ENCODE measurements around the gene KSR1.
A peak's percentile ranks its signal among the peaks of the same experiment; 100 is the strongest.

Gene KSR1

GRCh38 chr17:27540318-27541101 lies 84.3 kb downstream of the KSR1 start:
- H3K27me3 ChIP-seq (ENCODE audit: control insufficient read depth, insufficient read depth, low read length): no peaks in the 10 kb centered on the region
- no peaks in the 10 kb centered on the region for H3K36me3 ChIP-seq (ENCODE audit: control insufficient read depth, insufficient read depth, low read length)
- no peaks in the 10 kb centered on the region for H3K9me3 ChIP-seq (ENCODE audit: control insufficient read depth, insufficient read depth, low read length)
- no peak overlapping the region for H3K9ac ChIP-seq (ENCODE audit: low read depth, low read length)
- H3K4me1 ChIP-seq (ENCODE audit: control insufficient read depth, insufficient read depth, low read length): 0 out of 2 replicates have a peak, but pooled peaks cover 16% of the 10 kb centered on the region
- H3K4me3 ChIP-seq (ENCODE audit: low read depth, low read length): no peak overlapping the region
- H3K27ac ChIP-seq (ENCODE audit: low read depth, low read length): no peak overlapping the region

GRCh38 chr17:27541301-27542023 lies 85.2 kb downstream of the KSR1 start:
- Histone ChIP-seq H3K36me3 (ENCODE audit: control insufficient read depth, insufficient read depth, low read length) (no peaks in the 10 kb centered on the region), H3K4me1 (ENCODE audit: control insufficient read depth, insufficient read depth, low read length) (0 out of 2 replicates have a peak, but pooled peaks cover 9% of the 10 kb centered on the region), H3K9ac (ENCODE audit: low read depth, low read length) (no peak overlapping the region), H3K27me3 (ENCODE audit: control insufficient read depth, insufficient read depth, low read length) (no peaks in the 10 kb centered on the region), H3K27ac (ENCODE audit: low read depth, low read length) (no peak overlapping the region), H3K4me3 (ENCODE audit: low read depth, low read length) (no peak overlapping the region), H3K9me3 (ENCODE audit: control insufficient read depth, insufficient read depth, low read length) (no peaks in the 10 kb centered on the region)

GRCh38 chr17:27542841-27543463 lies 86.7 kb downstream of the KSR1 start:
- Histone ChIP-seq H3K9ac (ENCODE audit: low read depth, low read length) (no peak overlapping the region), H3K27me3 (ENCODE audit: control insufficient read depth, insufficient read depth, low read length) (no peaks in the 10 kb centered on the region), H3K4me3 (ENCODE audit: low read depth, low read length) (no peak overlapping the region), H3K36me3 (ENCODE audit: control insufficient read depth, insufficient read depth, low read length) (no peaks in the 10 kb centered on the region), H3K9me3 (ENCODE audit: control insufficient read depth, insufficient read depth, low read length) (no peaks in the 10 kb centered on the region), H3K4me1 (ENCODE audit: control insufficient read depth, insufficient read depth, low read length) (0 out of 2 replicates have a peak, but pooled peaks cover 9% of the 10 kb centered on the region), H3K27ac (ENCODE audit: low read depth, low read length) (no peak overlapping the region)

- Histone ChIP-seq H3K27me3 (ENCODE audit: control insufficient read depth, insufficient read depth, low read length) (no peaks in the 10 kb centered on the region), H3K27ac (ENCODE audit: low read depth, low read length) (no peak overlapping the region)
These were observed 87.2 kb downstream of the KSR1 start for GRCh38 chr17:27543464-27543856.

GRCh38 chr17:27543958-27544349 lies 87.7 kb downstream of the KSR1 start:
- 0 out of 2 replicates have a peak, but pooled peaks cover 9% of the 10 kb centered on the region for H3K4me1 ChIP-seq (ENCODE audit: control insufficient read depth, insufficient read depth, low read length)
- no peak overlapping the region for H3K9ac ChIP-seq (ENCODE audit: low read depth, low read length)
- H3K4me3 ChIP-seq (ENCODE audit: low read depth, low read length): no peak overlapping the region
- H3K9me3 ChIP-seq (ENCODE audit: control insufficient read depth, insufficient read depth, low read length): no peaks in the 10 kb centered on the region
- H3K27ac ChIP-seq (ENCODE audit: low read depth, low read length): no peak overlapping the region
- no peaks in the 10 kb centered on the region for H3K27me3 ChIP-seq (ENCODE audit: control insufficient read depth, insufficient read depth, low read length)
- H3K36me3 ChIP-seq (ENCODE audit: control insufficient read depth, insufficient read depth, low read length): no peaks in the 10 kb centered on the region

More at GRCh38 chr17:27543464-27543856, 87.2 kb downstream of the KSR1 start:
- Histone ChIP-seq H3K9ac (ENCODE audit: low read depth, low read length) (no peak overlapping the region), H3K4me1 (ENCODE audit: control insufficient read depth, insufficient read depth, low read length) (0 out of 2 replicates have a peak, but pooled peaks cover 9% of the 10 kb centered on the region), H3K4me3 (ENCODE audit: low read depth, low read length) (no peak overlapping the region), H3K36me3 (ENCODE audit: control insufficient read depth, insufficient read depth, low read length) (no peaks in the 10 kb centered on the region), H3K9me3 (ENCODE audit: control insufficient read depth, insufficient read depth, low read length) (no peaks in the 10 kb centered on the region)

- Histone ChIP-seq H3K4me3 (ENCODE audit: low read depth, low read length) (no peak overlapping the region), H3K9ac (ENCODE audit: low read depth, low read length) (no peak overlapping the region), H3K9me3 (ENCODE audit: control insufficient read depth, insufficient read depth, low read length) (no peaks in the 10 kb centered on the region), H3K36me3 (ENCODE audit: control insufficient read depth, insufficient read depth, low read length) (no peaks in the 10 kb centered on the region), H3K27me3 (ENCODE audit: control insufficient read depth, insufficient read depth, low read length) (no peaks in the 10 kb centered on the region), H3K4me1 (ENCODE audit: control insufficient read depth, insufficient read depth, low read length) (0 out of 2 replicates have a peak, but pooled peaks cover 6% of the 10 kb centered on the region), H3K27ac (ENCODE audit: low read depth, low read length) (no peak overlapping the region)
These were observed 88.3 kb downstream of the KSR1 start for GRCh38 chr17:27544350-27545131.

GRCh38 chr17:27545562-27546229 lies 89.4 kb downstream of the KSR1 start:
- peak overlapping the region; percentile 33 for H3K27ac ChIP-seq (ENCODE audit: low read depth, low read length)
- no peaks in the 10 kb centered on the region for H3K36me3 ChIP-seq (ENCODE audit: control insufficient read depth, insufficient read depth, low read length)
- no peak overlapping the region for H3K4me3 ChIP-seq (ENCODE audit: low read depth, low read length)
- H3K27me3 ChIP-seq (ENCODE audit: control insufficient read depth, insufficient read depth, low read length): no peaks in the 10 kb centered on the region
- H3K9ac ChIP-seq (ENCODE audit: low read depth, low read length): no peak overlapping the region
- no peaks in the 10 kb centered on the region for H3K4me1 ChIP-seq (ENCODE audit: control insufficient read depth, insufficient read depth, low read length)
- no peaks in the 10 kb centered on the region for H3K9me3 ChIP-seq (ENCODE audit: control insufficient read depth, insufficient read depth, low read length)

- Histone ChIP-seq H3K36me3 (ENCODE audit: control insufficient read depth, insufficient read depth, low read length) (no peaks in the 10 kb centered on the region), H3K4me1 (ENCODE audit: control insufficient read depth, insufficient read depth, low read length) (no peaks in the 10 kb centered on the region), H3K27ac (ENCODE audit: low read depth, low read length) (no peak overlapping the region), H3K9me3 (ENCODE audit: control insufficient read depth, insufficient read depth, low read length) (no peaks in the 10 kb centered on the region), H3K9ac (ENCODE audit: low read depth, low read length) (no peak overlapping the region), H3K4me3 (ENCODE audit: low read depth, low read length) (no peak overlapping the region), H3K27me3 (ENCODE audit: control insufficient read depth, insufficient read depth, low read length) (no peaks in the 10 kb centered on the region)
These were observed 90.5 kb downstream of the KSR1 start for GRCh38 chr17:27546624-27547300.

GRCh38 chr17:27547301-27547683 lies 91.0 kb downstream of the KSR1 start:
- Histone ChIP-seq H3K9me3 (ENCODE audit: control insufficient read depth, insufficient read depth, low read length) (no peaks in the 10 kb centered on the region), H3K4me1 (ENCODE audit: control insufficient read depth, insufficient read depth, low read length) (no peaks in the 10 kb centered on the region), H3K9ac (ENCODE audit: low read depth, low read length) (no peak overlapping the region), H3K4me3 (ENCODE audit: low read depth, low read length) (no peak overlapping the region), H3K27ac (ENCODE audit: low read depth, low read length) (no peak overlapping the region), H3K27me3 (ENCODE audit: control insufficient read depth, insufficient read depth, low read length) (no peaks in the 10 kb centered on the region), H3K36me3 (ENCODE audit: control insufficient read depth, insufficient read depth, low read length) (no peaks in the 10 kb centered on the region)

- Histone ChIP-seq H3K4me1 (ENCODE audit: control insufficient read depth, insufficient read depth, low read length) (no peaks in the 10 kb centered on the region), H3K4me3 (ENCODE audit: low read depth, low read length) (no peak overlapping the region), H3K27me3 (ENCODE audit: control insufficient read depth, insufficient read depth, low read length) (no peaks in the 10 kb centered on the region), H3K9ac (ENCODE audit: low read depth, low read length) (no peak overlapping the region), H3K9me3 (ENCODE audit: control insufficient read depth, insufficient read depth, low read length) (no peaks in the 10 kb centered on the region), H3K36me3 (ENCODE audit: control insufficient read depth, insufficient read depth, low read length) (no peaks in the 10 kb centered on the region), H3K27ac (ENCODE audit: low read depth, low read length) (no peak overlapping the region)
These were observed 92.1 kb downstream of the KSR1 start for GRCh38 chr17:27548369-27548768.

All from HUES48 (cell line).